Measurements from ENCODE around the gene KCNMA1. TPM values are rescaled to one million over a fixed set of nuclear protein-coding genes. Genes with fewer than 3 reads are reported as not detected.

The KCNMA1 gene
- total and polyA plus RNA-seq, 10 donors, result 9.3 to 114 (median 51.5) TPM

- no peak for DNase-seq
- Histone ChIP-seq H3K36me3 (no peaks in the 10 kb centered on the region), H3K27ac (no peak overlapping the region), H3K4me3 (no peak overlapping the region), H3K4me1 (no peaks in the 10 kb centered on the region), H3K27me3 (replicated peaks in 1 of 7) (no peaks in the 10 kb centered on the region), H3K9me3 (no peaks in the 10 kb centered on the region)
- 92 to 100% (median 98%) methylated on average over 2 of the region's 2 CpGs for WGBS, 5 donors
- TF ChIP-seq POLR2A (IDR thresholded peaks at IDR 0.05) (no peak), POLR2AphosphoS5 (IDR thresholded peaks at IDR 0.05) (no peak), CTCF (IDR thresholded peaks at IDR 0.05 in 8 of 11, conservative IDR thresholded peaks at IDR 0.05 in 3 of 11) (no peak)
- intact Hi-C loops (cut with DNase I; ENCODE audit: low total_unique reads), result no loop called here
Observed at GRCh38 chr10:76920581-76920980, 717.0 kb downstream of the KCNMA1 start.

- TF ChIP-seq POLR2A (IDR thresholded peaks at IDR 0.05) (no peak), POLR2AphosphoS5 (IDR thresholded peaks at IDR 0.05) (no peak)
- Histone ChIP-seq H3K4me3 (no peak overlapping the region), H3K4me1 (no peaks in the 10 kb centered on the region), H3K36me3 (no peaks in the 10 kb centered on the region), H3K27me3 (replicated peaks in 1 of 7) (no peaks in the 10 kb centered on the region), H3K27ac (no peak overlapping the region), H3K9me3 (no peaks in the 10 kb centered on the region)
- no peak for DNase-seq
- WGBS, 5 donors, result 66 to 100% (median 78%) methylated on average over 1 of the region's 1 CpG
- intact Hi-C loops (cut with DNase I; ENCODE audit: low total_unique reads), result no loop called here
Observed at GRCh38 chr10:76918106-76918505, 719.5 kb downstream of the KCNMA1 start.

- intact Hi-C loops (cut with DNase I; ENCODE audit: low total_unique reads), result no loop called here
Observed at GRCh38 chr10:76917071-76917470, 720.5 kb downstream of the KCNMA1 start.

GRCh38 chr10:76916536-76916935 lies 721.1 kb downstream of the KCNMA1 start:
- WGBS, 5 donors, result 90 to 96% (median 91%) methylated on average over 4 of the region's 4 CpGs
- no peaks in the 10 kb centered on the region for H3K36me3 ChIP-seq
- no peaks in the 10 kb centered on the region for H3K9me3 ChIP-seq
- H3K4me1 ChIP-seq, result no peaks in the 10 kb centered on the region
- H3K4me3 ChIP-seq, result no peak overlapping the region
- intact Hi-C loops (cut with DNase I; ENCODE audit: low total_unique reads), result no loop called here
- H3K27me3 ChIP-seq (replicated peaks in 1 of 7), result no peaks in the 10 kb centered on the region
- no peak for DNase-seq
- H3K27ac ChIP-seq, result no peak overlapping the region
- TF ChIP-seq POLR2A (IDR thresholded peaks at IDR 0.05) (no peak), CTCF (IDR thresholded peaks at IDR 0.05 in 8 of 11, conservative IDR thresholded peaks at IDR 0.05 in 3 of 11) (no peak), POLR2AphosphoS5 (IDR thresholded peaks at IDR 0.05) (no peak)

More at GRCh38 chr10:76917071-76917470, 720.5 kb downstream of the KCNMA1 start:
- 92 to 97% (median 94%) methylated on average over 8 of the region's 8 CpGs for whole genome bisulfite sequencing, 5 donors
- Histone ChIP-seq H3K27me3 (replicated peaks in 1 of 7) (no peaks in the 10 kb centered on the region), H3K27ac (no peak overlapping the region), H3K4me1 (no peaks in the 10 kb centered on the region), H3K9me3 (no peaks in the 10 kb centered on the region), H3K4me3 (no peak overlapping the region), H3K36me3 (no peaks in the 10 kb centered on the region)
- TF ChIP-seq POLR2A (IDR thresholded peaks at IDR 0.05) (no peak), CTCF (IDR thresholded peaks at IDR 0.05 in 8 of 11, conservative IDR thresholded peaks at IDR 0.05 in 3 of 11) (no peak), POLR2AphosphoS5 (IDR thresholded peaks at IDR 0.05) (no peak)
- DNase-seq, result no peak

GRCh38 chr10:76915316-76915715 lies 722.3 kb downstream of the KCNMA1 start:
- intact Hi-C loops (cut with DNase I; ENCODE audit: low total_unique reads), result no loop called here
- 88 to 93% (median 90%) methylated on average over 2 of the region's 2 CpGs for WGBS, 5 donors
- Histone ChIP-seq H3K36me3 (no peaks in the 10 kb centered on the region), H3K27ac (no peak overlapping the region), H3K9me3 (no peaks in the 10 kb centered on the region), H3K27me3 (replicated peaks in 1 of 7) (no peaks in the 10 kb centered on the region), H3K4me3 (no peak overlapping the region), H3K4me1 (no peaks in the 10 kb centered on the region)
- TF ChIP-seq POLR2AphosphoS5 (IDR thresholded peaks at IDR 0.05) (no peak), CTCF (IDR thresholded peaks at IDR 0.05 in 8 of 11, conservative IDR thresholded peaks at IDR 0.05 in 3 of 11) (no peak), POLR2A (IDR thresholded peaks at IDR 0.05) (no peak)
- DNase-seq, result no peak
